GM19351 (cell line): ENCODE measurements around the gene BCAR1.
"Not testable (repeated sequence)": the region's sequence is repeated elsewhere in the genome, so short reads cannot be mapped to it uniquely, and the experiment has no call there.

Source experiments
- ATAC-seq: cut with Tn5 transposase; IDR thresholded peaks from one replicate; pipeline ENCODE4 v1.9.1; 2021; ENCODE audit warnings: mild to moderate bottlenecking, moderate library complexity; ENCODE audit not compliant: unreplicated experiment

Gene BCAR1

DNA sequence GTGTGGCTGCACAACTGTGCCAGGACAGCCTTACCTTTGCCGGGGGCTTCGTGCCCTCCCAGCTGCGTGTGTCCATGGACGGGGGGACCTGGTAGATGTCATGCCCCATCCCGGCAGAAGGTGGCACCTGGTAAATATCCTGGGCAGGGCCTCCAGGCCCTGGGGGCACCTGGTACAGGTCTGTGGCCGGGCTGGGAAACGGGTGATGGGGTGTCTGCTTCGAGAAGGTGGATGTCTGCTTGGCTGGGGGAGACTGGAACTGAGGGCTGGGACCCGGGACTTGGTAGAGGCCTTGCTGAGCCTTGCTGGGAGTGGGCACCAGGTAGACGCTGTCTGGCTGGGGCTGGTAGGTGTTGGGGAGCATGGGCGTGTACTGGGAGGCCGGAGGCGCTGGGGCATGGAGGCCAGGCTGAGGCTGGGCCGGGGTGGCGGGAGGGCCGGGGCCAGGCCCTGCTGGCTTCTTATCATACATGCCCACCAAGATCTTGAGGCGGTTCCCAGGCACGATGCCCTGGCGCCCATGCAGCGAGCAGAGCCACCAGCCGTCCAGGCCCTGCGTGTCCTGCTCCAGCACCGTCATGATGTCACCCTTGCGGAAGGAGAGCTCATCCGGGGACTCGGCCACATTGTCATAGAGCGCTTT is 8.9 kb downstream of the BCAR1 start:
- not testable (repeated sequence) for ATAC-seq

DNA sequence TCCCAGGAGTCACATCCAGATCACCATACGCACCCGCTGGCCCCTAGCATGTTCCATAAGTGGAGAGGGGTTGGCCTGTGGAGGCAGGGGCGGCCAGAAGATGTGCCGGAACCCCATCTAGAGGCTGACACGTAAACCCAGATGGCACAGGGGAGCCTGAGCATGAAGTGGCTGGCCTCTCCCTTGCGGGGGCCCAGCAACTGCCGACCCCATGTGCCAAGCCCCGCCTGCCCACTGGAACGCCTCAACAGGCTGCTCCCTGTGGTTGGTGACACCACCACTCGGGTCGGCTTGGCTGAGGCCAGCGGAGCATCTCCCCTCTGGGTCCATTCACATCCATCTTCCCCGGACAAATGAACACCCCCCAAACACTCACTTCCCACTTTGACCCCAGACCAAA is 9.5 kb downstream of the BCAR1 start:
- no peak for ATAC-seq

DNA sequence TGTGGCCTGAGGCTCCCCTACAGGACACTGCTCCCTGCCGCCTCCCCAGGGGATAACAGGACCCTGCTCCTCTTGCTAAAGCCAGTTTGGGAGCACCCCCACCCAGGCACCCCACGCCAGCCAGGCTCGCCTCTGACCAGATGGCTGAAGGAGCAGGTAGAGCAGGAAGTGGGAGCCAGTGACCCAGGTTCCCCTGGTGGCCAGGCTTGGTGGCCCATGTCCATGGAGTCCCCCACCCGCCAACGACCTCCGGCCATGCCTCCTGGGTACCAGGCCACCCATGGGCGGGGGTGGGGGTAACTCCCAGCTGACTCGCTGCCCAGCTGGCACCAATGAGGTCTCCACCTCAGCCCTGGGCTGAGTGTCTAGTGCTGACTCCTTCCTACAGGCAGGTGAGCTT is 10.0 kb downstream of the BCAR1 start:
- no peak for ATAC-seq

DNA sequence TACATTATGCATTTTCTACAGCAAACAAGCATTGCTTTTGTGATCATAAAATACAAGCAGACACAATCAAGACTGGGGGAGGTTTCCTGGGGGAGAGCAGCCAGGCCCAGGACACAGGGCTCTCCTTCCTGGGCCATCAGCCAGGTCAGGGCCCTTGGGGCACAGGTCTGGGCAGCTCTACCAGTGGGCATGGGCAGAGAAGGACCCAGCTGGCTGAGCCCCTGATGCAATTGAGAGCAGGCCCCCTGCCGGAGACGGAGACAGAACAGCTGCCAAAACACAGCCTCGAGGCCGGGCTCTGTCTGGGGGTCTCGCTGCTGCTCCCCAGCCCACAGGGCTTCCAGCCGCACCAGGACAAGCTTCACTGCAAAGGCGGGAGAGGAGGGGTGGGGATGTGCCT is 10.8 kb downstream of the BCAR1 start:
- ATAC-seq, result not testable (repeated sequence)

DNA sequence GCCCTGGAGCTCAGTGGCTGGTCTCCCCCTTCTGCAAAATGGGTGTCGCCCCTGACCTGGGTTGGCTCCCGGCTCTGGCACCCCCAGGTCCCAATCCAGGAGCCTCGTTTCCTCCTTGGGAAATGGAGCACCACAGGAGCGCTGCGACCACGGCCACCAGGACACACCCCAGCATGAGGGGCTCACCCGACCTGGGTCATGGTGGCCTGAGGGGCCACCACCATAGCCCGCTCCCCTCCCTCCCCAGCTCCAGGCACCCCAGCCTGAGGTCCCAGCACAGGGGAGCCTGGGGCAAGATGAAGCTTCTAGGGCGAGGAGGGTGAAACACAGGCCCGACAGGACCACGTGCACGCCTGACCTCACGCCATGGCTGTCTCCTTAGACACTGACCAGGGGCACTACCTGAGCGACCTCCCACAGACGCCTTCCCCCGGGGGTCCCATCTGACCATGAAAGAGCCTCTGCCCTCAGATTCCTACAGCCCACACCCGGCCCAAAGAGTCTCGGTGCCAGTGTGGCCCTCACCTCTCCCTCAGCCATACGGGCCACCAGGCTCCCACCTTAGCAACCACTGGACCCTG is 11.8 kb downstream of the BCAR1 start:
- ATAC-seq, result no peak

DNA sequence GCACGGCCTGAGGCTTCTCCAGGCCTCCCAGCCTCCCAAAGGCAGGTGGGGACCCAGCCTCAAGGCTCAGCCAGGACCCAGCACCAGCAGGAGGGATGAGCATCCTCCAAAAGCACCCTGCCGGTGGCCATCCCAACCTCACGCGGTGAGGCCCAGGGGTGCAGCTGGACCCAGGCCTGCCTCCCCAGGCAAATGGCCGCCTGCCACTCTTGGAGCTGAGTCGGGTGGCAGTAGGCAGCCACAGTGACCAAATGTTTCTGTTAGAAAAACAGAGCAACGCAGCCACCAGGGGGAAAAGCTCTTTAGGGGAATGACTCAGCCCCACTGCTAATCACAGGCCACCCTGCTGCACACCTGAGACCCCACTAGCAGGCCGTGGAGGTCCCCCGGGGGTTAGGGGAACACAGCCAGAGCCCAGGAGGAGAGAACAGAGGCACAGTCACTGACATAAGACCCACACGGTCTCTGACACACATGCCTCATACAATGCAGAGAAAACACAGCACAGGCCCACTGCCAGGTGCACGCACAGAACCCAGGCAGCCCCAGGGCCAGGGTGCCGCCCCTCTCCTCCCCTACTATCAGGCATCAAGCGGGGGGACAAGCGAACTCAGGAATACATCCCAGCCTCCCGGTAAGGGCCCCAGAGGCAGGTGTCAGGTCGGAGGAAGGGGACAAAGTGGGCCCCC is 12.4 kb downstream of the BCAR1 start:
- ATAC-seq, result no peak

DNA sequence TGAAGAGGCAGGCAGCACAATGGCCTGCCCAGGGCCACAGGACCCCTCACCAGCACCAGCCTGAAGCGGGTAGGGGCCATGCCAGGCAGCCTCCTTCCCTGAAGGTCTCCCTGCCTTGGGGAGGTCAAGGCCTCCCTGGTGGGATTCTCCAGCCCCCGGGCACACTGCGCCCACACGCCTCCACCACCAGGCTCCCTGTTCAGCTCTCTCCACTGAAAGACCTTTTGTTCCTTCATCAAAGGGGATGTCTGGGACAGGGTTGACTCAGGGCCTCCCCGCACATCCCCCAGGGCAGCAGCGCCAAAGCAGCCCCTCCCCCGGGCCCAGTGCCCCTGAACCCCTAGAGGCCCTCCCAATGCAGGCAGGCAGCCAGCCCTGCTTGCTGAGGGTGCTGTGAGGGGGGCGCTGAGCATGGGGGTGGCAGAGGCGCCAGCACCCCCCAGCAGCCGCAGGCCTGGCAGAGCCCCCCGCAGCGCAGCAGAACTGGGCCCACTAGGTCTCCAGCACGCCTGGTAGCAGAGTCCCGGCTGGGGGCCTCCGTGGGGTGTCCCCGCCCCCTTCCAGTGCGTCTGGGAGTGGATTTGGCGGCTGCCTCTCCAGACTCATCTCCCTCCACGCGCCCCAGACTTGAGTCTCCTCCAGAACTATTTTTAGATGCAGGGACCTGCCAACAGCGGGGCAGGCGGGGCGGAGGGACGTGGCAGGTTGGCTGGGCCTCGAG is 13.1 kb downstream of the BCAR1 start:
- ATAC-seq, result no peak

DNA sequence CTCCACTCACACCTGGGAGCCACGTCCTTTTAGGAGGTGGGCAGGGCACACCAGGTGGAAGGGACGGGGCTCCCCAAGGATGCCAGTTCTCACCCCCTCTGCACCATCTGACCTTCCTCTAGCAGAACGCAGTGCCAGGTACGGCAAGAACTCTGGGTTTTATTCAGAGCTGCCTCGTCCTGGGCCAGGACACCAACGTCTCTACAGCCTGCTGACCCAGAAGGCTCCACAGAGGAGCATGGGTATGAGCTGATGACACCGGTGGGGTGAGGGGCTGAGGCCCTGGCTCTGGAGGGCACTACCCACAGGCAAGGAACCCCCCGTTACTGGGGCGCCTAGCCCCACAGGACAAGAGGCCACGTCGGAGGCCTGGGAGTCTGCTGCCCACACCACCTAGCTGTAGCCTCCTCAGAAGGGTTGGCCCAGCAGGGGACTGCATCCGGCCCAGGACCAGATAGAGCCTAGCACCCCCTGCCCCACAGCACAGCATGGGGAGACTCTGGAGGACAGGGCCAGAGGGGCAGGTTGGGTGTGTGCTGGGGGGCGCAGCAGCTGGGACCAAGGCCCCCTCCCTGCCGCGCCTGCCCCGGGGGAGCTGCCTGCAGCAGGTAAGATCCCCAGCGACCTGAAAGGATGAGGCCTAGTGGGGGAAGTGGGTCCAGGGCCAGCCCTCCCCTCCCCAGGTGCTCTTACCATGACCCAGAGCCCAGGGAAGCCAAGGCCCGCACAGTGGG is 13.9 kb downstream of the BCAR1 start:
- no peak for ATAC-seq

DNA sequence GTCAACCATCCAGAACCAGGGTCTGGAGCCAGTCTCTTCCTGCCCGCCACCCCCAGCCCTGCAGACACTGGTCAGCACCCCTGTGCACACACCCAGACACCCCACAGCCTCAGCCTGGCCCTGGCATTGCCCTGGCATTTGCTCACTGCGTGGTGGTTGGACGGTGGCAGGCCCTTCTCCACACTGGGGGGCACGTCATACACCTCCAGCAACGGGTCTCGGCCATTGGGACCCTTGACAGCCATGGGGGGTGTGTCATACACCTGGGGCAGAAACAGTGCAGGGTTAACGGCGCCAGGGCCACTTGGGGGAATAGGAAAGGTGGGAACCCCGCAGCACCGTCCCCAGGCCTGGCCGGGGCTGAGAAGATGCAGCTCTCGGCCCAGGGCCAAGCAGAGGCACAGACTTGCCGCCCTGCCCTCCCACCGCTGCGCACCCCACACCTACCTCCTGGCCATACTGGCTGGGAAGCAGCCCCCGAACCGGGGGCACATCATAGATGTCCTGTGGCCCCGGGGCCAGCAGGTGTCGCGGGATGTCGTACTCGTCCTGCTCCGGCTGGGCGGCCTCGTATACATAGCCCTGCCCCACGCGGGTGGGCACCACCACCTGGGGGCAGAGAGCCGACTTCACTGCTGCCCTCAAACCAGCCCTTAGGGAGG is 14.6 kb downstream of the BCAR1 start:
- no peak for ATAC-seq

DNA sequence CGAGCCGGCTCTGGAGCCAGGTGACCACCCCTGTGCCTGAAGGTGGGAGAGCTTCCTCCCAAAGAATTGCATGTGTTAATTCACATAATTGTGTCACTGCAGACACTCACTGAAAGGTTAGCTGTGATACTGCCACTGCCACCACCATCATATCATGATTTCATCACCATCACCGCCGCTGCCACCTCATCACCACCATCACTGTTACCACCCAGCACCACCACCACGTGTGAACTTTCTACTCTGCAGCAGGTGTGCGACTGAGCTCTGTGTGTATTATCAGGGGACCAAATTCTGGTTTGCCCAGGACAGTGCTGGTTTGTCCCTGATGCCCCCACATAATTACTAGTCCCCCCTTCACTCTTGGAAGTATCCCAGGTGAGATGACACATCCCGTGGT is 15.2 kb downstream of the BCAR1 start:
- ATAC-seq, result no peak

DNA sequence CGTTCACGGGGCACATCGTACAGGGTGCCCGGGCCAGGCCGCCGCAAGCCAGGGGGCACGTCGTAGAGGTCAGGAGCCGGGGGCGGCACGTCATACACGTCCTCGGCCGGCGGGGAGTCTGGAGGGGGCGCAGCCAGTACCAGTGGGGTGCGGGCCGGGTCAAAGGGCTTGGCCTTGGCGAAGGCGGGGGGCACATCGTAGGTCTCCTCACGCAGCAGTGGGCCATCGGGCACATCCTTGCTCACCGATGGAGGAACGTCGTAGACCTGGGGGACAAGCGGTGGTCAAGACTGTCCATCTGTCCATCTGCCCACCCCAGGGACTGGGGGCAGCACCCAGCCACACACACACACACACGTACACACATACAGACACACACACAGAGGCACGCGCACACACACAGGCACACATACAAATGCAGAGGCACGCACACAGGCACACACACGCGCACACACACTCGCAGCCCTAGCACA is 15.7 kb downstream of the BCAR1 start:
- no peak for ATAC-seq

DNA sequence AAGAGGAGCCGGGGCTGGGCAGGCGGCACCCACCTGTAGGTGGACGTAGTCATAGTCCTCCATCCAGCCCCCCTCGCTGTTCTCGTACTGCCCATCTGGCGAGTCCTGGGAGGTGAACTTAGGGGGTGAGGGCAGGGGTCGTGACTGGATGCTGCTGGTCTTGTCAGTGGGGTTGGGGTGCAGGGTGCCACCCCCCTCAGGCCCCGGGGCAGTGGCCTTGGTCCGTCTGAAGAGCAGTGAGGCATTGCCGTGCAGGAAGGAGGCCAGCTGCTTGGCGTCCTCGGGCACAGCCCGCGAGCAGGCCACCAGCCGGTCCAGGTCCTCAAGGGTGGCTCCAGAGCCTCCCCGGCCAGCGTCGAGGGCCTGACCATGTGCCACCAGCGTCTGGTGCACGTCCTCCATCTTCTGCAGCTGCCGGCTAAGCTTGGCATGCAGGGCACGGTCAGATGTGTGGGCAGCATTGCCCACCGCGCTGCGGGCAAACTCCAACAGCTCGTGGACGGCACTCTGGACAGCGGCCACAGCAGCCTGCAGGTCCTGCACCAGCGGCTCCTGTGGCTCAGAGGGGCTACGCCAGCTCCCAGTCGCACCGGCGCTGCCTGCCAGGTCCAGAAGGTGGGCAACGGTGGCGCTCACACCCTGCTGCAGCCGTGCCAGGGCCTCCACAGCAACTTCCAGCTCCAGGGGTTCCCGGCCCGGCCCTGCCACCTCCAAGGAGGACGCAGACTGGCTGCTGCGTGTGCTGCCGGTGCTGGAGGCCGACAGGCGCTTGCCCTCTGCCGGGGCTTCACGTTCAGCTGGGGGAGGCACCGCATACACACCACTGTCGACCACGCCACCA is 16.3 kb downstream of the BCAR1 start:
- ATAC-seq, result no peak

DNA sequence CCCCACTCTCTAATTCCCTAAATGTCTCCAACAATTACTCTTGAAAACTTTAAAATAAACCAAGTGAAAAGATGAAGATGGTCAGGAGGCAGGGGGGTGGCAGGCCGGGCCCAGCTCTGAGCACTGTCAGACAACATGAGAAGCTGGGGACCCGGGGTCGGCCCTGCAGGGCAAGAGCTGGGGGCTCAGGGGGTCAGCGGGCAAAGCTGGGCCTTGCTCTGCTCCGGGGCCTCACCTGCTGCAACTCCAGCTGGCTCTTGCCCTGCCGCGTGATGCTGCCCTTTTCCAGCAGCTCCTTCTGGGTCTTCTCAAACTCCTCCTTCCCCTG is 17.8 kb downstream of the BCAR1 start:
- ATAC-seq, result no peak

DNA sequence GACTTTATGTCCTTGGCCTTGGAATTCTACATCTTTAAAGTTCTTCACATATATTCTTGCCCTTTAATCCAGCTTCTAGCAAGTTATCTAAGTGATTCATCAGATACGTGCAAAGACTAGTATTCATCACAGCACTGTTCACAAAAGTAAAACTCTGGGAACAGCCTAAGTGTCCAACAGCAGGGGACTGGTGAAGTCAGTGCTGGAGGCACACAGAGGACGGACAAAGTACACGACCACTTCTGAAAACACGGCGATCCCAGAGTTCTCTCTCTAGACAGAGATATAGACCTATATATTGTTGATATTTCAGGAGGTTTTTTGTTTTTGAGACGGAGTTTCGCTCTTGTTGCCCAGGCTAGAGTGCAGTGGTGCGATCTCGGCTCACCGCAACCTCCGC is 19.9 kb downstream of the BCAR1 start:
- no peak for ATAC-seq

DNA sequence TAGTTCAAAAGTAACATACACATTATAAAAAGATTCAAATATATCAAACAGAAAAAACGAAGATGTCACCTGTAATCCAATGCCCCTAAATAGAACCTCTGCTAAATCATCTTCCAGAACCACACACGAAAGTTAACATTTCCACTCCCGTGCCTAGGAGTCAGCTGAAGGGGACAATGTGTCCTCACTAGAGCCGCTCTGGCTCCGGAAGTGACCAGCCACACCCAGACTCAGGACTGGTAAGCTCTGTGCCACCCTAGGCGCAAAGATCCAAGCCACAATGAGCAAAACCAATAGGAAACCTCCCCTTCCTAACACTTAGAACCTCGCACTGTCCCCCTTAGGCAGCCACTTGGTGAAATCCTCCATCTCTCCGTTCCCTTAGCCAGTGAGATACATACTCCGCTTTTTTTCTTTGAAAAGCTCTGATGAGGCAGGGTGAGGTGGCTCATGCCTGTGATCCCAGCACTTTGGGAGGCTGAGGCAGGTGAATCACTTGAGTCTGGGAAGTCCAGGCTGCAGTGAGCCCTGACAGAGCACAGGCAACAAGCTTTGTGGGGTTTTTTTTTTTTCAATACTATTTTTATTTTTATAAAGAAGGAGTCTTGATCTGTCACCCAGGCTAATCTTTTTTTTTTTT is 20.8 kb downstream of the BCAR1 start:
- no peak for ATAC-seq

DNA sequence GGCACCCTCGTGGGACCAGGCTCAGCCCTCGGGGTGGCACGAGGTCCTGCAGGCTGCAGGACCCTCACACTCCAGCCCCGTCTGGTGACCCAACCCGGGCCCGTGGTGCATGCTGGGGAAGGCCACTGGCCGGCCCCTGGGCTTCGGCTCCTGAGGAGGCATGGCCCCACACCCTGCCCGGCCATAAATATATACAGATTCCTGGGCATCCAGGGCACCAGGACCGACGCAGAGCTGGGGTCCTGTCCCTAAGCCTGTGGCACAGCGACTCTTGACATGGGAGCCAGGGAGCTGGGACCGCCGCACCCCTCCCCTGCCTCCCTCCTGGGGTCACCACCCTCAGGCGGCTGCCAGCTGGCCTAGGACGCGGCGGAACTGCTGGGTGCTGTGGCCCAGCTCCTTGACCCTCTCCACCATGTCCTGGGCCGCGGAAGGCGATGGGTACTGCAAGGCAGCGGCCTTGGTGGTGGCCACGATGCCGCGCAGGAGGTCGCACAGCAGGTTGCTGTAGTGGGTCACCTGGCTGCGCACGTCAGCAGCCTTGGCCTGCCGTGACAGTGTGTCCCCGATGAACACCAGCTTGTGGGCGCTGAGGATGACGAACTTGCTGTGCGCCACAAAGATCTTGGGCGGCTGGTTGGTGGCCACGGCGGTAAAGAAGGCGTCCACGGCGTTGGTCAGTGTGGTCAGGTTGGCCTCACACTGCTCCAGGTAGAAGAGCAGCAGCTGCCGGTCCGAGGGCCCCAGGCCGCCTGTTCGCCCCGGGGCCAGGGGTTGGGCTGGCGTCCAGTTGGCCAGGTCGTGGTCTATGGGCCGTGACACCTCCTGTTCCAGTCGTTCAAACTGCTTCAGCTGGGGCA is 22.0 kb downstream of the BCAR1 start:
- ATAC-seq, result no peak

DNA sequence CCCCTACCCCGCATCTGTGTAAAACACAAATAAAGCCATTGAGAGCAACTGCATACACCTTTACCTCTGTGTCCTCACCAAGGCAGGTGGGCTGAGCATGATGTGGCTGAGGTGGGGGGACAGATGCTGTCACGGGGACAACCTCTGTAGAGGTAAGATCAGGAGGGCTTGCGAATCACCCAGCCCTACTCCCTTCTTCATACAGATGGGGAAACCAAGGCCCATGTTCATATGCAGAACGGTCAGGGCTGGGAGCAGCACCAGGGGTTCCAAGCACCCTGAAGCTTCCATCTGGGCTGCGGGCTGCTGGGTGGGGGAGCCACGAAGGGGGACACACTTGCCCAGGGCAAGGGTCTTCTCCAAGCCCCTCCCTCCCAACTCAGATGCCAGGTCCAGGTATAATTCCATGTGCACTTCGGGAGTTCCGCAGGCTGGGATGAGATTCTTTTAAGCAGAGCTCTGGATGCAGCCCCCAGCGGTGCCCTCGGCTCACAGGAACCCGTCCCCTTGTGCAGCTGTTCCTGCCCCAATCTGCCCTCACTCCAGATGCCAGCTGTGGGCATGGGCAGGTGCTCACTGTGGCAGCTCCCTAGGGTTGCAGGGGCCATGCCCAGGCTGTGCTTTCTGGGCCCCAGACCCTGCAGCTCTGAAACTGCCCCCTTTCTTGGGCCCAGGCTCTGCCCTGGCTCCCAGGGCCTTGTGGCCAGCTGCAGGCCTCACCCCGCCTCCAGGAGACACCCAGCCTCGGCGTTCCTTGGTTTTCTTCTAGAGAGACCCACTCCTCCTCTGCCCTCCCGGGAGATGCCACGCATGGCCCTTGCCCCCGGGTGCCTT is 23.1 kb downstream of the BCAR1 start:
- no peak for ATAC-seq
